Neutrophil (primary cell): ENCODE measurements around the gene MYO18A.
A peak's percentile ranks its signal among the peaks of the same experiment; 100 is the strongest.

Source experiments
- H3K27ac ChIP-seq: fragments of 200-600 bp; sonication (generic); 2 replicates; pipeline ENCODE4 v1.5.1; 2016; ENCODE audit warnings: mild to moderate bottlenecking, moderate library complexity
- H3K27me3 ChIP-seq: fragments of 200-600 bp; sonication (generic); 2 replicates; pipeline ENCODE4 v1.6.0; 2016; ENCODE audit warnings: mild to moderate bottlenecking
- H3K36me3 ChIP-seq: fragments of 200-600 bp; sonication (generic); 2 replicates; pipeline ENCODE4 v1.5.1; 2017
- H3K4me1 ChIP-seq, 2 experiments: fragments of 200-600 bp in 1 of 2; sonication (generic) in 1 of 2; 1 replicate in 1 of 2; 2 replicates in 1 of 2; pipeline versions ENCODE4 v1.5.1 to v1.6.1; 2013 to 2016; ENCODE audit warnings: low read depth in 1 of 2, low read length in 1 of 2, mild to moderate bottlenecking in 1 of 2, moderate library complexity in 1 of 2; ENCODE audit not compliant: control insufficient read depth in 1 of 2, insufficient read depth in 1 of 2
- H3K4me3 ChIP-seq, 2 experiments: fragments of 200-600 bp in 1 of 2; sonication (generic) in 1 of 2; 1 replicate in 1 of 2; 2 replicates in 1 of 2; pipeline ENCODE4 v1.5.1; 2013 to 2016; ENCODE audit warnings: low read depth in 1 of 2, low read length in 1 of 2, mild to moderate bottlenecking in 1 of 2, moderate library complexity in 1 of 2
- H3K9me3 ChIP-seq: fragments of 200-600 bp; sonication (generic); 2 replicates; pipeline ENCODE4 v1.5.1; 2016
- TF ChIP-seq, protein P1 (sequence below): fragments of 200-600 bp; sonication (generic); IDR thresholded peaks from 2 replicates; pipeline ENCODE4 v1.5.1; 2016; ENCODE audit warnings: antibody characterized with exemption

The MYO18A gene

DNA sequence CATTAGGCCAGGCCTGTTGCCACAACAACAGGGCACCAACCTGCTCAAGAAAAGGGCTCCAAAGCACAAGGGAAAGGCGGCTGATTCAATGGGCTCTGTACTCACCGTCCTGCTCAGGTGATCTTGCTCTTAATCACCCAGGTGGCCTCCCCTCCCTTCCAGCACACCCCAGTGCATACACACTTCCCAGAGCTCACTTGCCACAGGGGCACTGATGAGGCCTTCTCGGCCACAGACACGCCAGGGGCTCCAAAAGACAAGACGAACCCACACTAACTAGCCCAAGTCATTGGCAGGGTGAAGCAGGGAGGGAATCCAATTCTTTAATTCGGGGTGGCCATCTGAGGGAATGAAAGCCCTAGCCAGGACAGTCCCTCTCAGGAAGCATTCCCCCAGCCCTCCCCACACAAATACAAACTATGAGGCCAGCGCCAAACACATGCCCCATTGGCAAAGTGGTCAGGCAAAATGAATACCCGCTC lies 1.4 kb downstream of the MYO18A start:
- H3K9me3 ChIP-seq, result no peaks in the 10 kb centered on the region
- H3K27me3 ChIP-seq, result peaks cover 61% of the 10 kb centered on the region
- TF ChIP-seq, protein P1, sequence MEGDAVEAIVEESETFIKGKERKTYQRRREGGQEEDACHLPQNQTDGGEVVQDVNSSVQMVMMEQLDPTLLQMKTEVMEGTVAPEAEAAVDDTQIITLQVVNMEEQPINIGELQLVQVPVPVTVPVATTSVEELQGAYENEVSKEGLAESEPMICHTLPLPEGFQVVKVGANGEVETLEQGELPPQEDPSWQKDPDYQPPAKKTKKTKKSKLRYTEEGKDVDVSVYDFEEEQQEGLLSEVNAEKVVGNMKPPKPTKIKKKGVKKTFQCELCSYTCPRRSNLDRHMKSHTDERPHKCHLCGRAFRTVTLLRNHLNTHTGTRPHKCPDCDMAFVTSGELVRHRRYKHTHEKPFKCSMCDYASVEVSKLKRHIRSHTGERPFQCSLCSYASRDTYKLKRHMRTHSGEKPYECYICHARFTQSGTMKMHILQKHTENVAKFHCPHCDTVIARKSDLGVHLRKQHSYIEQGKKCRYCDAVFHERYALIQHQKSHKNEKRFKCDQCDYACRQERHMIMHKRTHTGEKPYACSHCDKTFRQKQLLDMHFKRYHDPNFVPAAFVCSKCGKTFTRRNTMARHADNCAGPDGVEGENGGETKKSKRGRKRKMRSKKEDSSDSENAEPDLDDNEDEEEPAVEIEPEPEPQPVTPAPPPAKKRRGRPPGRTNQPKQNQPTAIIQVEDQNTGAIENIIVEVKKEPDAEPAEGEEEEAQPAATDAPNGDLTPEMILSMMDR, result no peak
- peaks cover 13 to 18% of the 10 kb centered on the region in 2 experiments for H3K4me1 ChIP-seq
- H3K36me3 ChIP-seq, result no peaks in the 10 kb centered on the region
- no peak overlapping the region for H3K27ac ChIP-seq
- no peak overlapping the region for H3K4me3 ChIP-seq

GRCh38 chr17:29177871-29178749 lies 2.1 kb downstream of the MYO18A start:
- Histone ChIP-seq H3K27ac (no peak overlapping the region), H3K4me1 (peaks cover 13 to 18% of the 10 kb centered on the region in 2 experiments), H3K9me3 (no peaks in the 10 kb centered on the region), H3K4me3 (no peak overlapping the region), H3K36me3 (no peaks in the 10 kb centered on the region), H3K27me3 (peaks cover 61% of the 10 kb centered on the region)
- TF ChIP-seq, protein P1, result no peak

- TF ChIP-seq, protein P1, result no peak
- Histone ChIP-seq H3K4me1 (peaks cover 13 to 18% of the 10 kb centered on the region in 2 experiments), H3K36me3 (no peaks in the 10 kb centered on the region), H3K4me3 (no peak overlapping the region), H3K9me3 (no peaks in the 10 kb centered on the region), H3K27ac (no peak overlapping the region), H3K27me3 (peaks cover 61% of the 10 kb centered on the region)
Observed at GRCh38 chr17:29177541-29177870, 2.7 kb downstream of the MYO18A start.

DNA sequence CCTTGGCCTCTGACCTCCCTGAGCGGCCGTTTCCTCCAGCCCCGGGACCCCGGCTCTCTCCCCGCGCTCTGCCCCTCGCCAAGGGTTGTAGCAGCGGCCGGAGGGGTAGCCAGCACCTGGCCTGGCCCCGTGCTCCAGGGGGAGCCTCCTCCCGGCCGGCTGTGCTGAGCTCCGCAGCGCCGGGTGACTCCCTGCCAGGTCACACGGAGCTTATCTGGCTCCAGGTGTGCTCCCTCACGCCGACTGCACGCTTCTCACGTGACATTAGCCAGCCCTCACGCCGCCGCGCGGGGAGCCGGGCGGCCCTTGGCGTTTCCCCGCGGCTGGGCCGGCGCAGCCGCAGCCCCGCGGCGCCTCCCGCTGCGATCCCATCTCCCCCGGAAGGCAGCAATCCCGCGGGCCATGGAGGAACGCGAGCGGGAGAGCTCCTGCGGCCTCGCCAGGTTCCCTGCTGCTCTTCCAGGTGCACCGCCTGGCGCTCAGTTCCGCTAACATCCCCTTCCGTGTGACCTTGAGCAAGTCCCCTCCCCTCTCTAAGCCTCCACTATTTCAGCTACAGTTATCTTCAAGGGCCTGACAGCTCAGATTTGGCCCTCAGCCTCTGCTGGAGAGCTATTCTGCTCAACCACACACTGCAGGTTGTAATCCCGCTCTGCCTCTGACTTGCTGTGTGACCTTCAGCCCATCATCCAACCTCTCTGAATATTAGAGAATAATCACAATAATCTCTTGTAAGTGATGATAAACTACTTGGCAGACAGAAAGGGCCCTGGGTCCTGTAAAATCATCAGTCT lies 3.4 kb downstream of the MYO18A start:
- Histone ChIP-seq H3K9me3 (no peaks in the 10 kb centered on the region), H3K27ac (no peak overlapping the region), H3K4me3 (peak overlapping the region; percentile 19 to 55), H3K36me3 (no peaks in the 10 kb centered on the region), H3K4me1 (peaks cover 13 to 18% of the 10 kb centered on the region in 2 experiments), H3K27me3 (peaks cover 61% of the 10 kb centered on the region)
- TF ChIP-seq, protein P1, result no peak

GRCh38 chr17:29175349-29175748 lies 4.8 kb downstream of the MYO18A start:
- Histone ChIP-seq H3K36me3 (no peaks in the 10 kb centered on the region), H3K9me3 (no peaks in the 10 kb centered on the region), H3K27ac (no peak overlapping the region), H3K4me3 (no peak overlapping the region), H3K4me1 (peaks cover 10 to 14% of the 10 kb centered on the region in 2 experiments), H3K27me3 (peaks cover 53% of the 10 kb centered on the region)
- TF ChIP-seq, protein P1, result no peak
